Natural killer cell (primary cell): ENCODE data around the gene MPV17. TPM values are rescaled to one million over a fixed set of nuclear protein-coding genes. Genes with fewer than 3 reads are reported as not detected.

ENCODE experiments used
- ATAC-seq, 3 donors: fragments of 150-1000 bp in 2 of 3; fragments of 200-7000 bp in 1 of 3; cut with Tn5 transposase; 1 replicate in 1 of 3; 2 replicates in 2 of 3; pipeline ENCODE4 v1.10.0; 2021; ENCODE audit warnings: mild to moderate bottlenecking in 2 of 3, moderate library complexity in 2 of 3
- DNase-seq, 2 donors: peaks; one replicate each; pipeline versions ENCODE4 v3.0.0 to v3.0.0-alpha.2; 2013 to 2021; ENCODE audit warnings: mixed read lengths in 1 of 2
- H3K27ac ChIP-seq: one replicate; pipeline ENCODE4 v1.5.1; 2013; ENCODE audit warnings: mild to moderate bottlenecking, low read length
- H3K27me3 ChIP-seq: one replicate; pipeline ENCODE4 v1.6.1; 2013; ENCODE audit warnings: low read length; ENCODE audit not compliant: control insufficient read depth, insufficient read depth
- H3K36me3 ChIP-seq: one replicate; pipeline ENCODE4 v1.6.1; 2013; ENCODE audit warnings: low read length; ENCODE audit not compliant: control insufficient read depth, insufficient read depth
- H3K4me1 ChIP-seq: one replicate; pipeline ENCODE4 v1.6.1; 2013; ENCODE audit warnings: low read length; ENCODE audit not compliant: control insufficient read depth, insufficient read depth
- H3K4me3 ChIP-seq: one replicate; pipeline ENCODE4 v1.5.1; 2013; ENCODE audit warnings: low read length
- H3K9me3 ChIP-seq: one replicate; pipeline ENCODE4 v1.6.1; 2013; ENCODE audit warnings: low read length; ENCODE audit not compliant: control insufficient read depth, insufficient read depth
- H3K27ac Mint-ChIP-seq, 2 donors: one replicate each; pipeline ENCODE4 v1.8.0; 2022; ENCODE audit warnings: mild to moderate bottlenecking in 2 of 2, mixed read lengths in 2 of 2, moderate library complexity in 1 of 2
- H3K27me3 Mint-ChIP-seq, 2 donors: one replicate each; pipeline ENCODE4 v1.8.0; 2022; ENCODE audit warnings: low read depth in 2 of 2, mixed read lengths in 2 of 2
- H3K36me3 Mint-ChIP-seq: one replicate; pipeline ENCODE4 v1.8.0; 2022; ENCODE audit warnings: mixed read lengths
- H3K4me1 Mint-ChIP-seq, 2 donors: one replicate each; pipeline ENCODE4 v1.8.0; 2022; ENCODE audit warnings: mixed read lengths in 2 of 2
- H3K4me3 Mint-ChIP-seq: one replicate; pipeline ENCODE4 v1.8.0; 2022; ENCODE audit warnings: mild to moderate bottlenecking, moderate library complexity, mixed read lengths
- H3K9me3 Mint-ChIP-seq, 2 donors: one replicate each; pipeline ENCODE4 v1.8.0; 2022; ENCODE audit warnings: mixed read lengths in 2 of 2
- CTCF ChIP-seq: fragments of 200-600 bp; IDR thresholded peaks from one replicate; pipeline ENCODE4 v1.8.0; 2022; ENCODE audit warnings: antibody characterized with exemption
- WGBS: methylation state at CpG from one replicate; pipeline ENCODE4 v1.1.7; 2013; ENCODE audit warnings: missing lambda C conversion rate; ENCODE audit not compliant: insufficient coverage; 5-methylcytosine and 5-hydroxymethylcytosine counted together
- intact Hi-C: fragments of 100-400 bp; cut with micrococcal nuclease; formaldehyde crosslinking; loops from one replicate; pipeline ENCODE4 v1.14.2; 2022
- total RNA-seq, 4 donors: library from RNA; stranded (reverse); fragments of 120-200 nt in 1 of 4; gene quantifications; one replicate each; pipeline versions ENCODE4 v1.2.3 to v1.2.4, GENCODE V29; 2013 to 2022

Gene MPV17
- total RNA-seq, 3 donors from 2014 or later (not counting 1 experiment from before 2014, with no cell fraction given) = 63.9 to 75.2 (median 64.8) TPM

GRCh38 chr2:27314709-27315108 is 8.2 kb downstream of the MPV17 start:
- H3K27ac Mint-ChIP-seq = no peak overlapping the region
- peaks cover 4% of the 10 kb centered on the region for H3K36me3 ChIP-seq
- no peaks in the 10 kb centered on the region for H3K9me3 ChIP-seq
- no peaks in the 10 kb centered on the region for H3K27me3 Mint-ChIP-seq
- no peaks in the 10 kb centered on the region for H3K4me1 ChIP-seq
- H3K27ac ChIP-seq = no peak overlapping the region
- ATAC-seq = no peak
- H3K27me3 ChIP-seq = no peaks in the 10 kb centered on the region
- no peak for TF ChIP-seq CTCF
- H3K4me1 Mint-ChIP-seq = peaks cover 0 to 5% of the 10 kb centered on the region in 2 donors
- no peak for DNase-seq
- H3K4me3 ChIP-seq = no peak overlapping the region
- no peaks in the 10 kb centered on the region for H3K36me3 Mint-ChIP-seq
- no peaks in the 10 kb centered on the region for H3K9me3 Mint-ChIP-seq
- intact Hi-C loops = no loop called here
- no peak overlapping the region for H3K4me3 Mint-ChIP-seq
- WGBS = 98% methylated on average over 9 of the region's 9 CpGs

GRCh38 chr2:27313882-27314645 is 8.8 kb downstream of the MPV17 start:
- Mint-ChIP-seq H3K27ac (no peak overlapping the region), H3K4me1 (peaks cover 0 to 5% of the 10 kb centered on the region in 2 donors), H3K4me3 (no peak overlapping the region), H3K9me3 (no peaks in the 10 kb centered on the region), H3K36me3 (no peaks in the 10 kb centered on the region), H3K27me3 (no peaks in the 10 kb centered on the region)
- Histone ChIP-seq H3K9me3 (no peaks in the 10 kb centered on the region), H3K4me3 (no peak overlapping the region), H3K36me3 (peaks cover 4% of the 10 kb centered on the region), H3K4me1 (no peaks in the 10 kb centered on the region), H3K27ac (no peak overlapping the region), H3K27me3 (no peaks in the 10 kb centered on the region)
- intact Hi-C loops = no loop called here
- ATAC-seq = no peak
- no peak for TF ChIP-seq CTCF
- DNase-seq = no peak
- 92% methylated on average over 7 of the region's 8 CpGs for WGBS

- no peak for DNase-seq
- peaks cover 3% of the 10 kb centered on the region for H3K4me1 ChIP-seq
- WGBS = 100% methylated on average over 3 of the region's 3 CpGs
- H3K9me3 ChIP-seq = no peaks in the 10 kb centered on the region
- no peak overlapping the region for H3K27ac ChIP-seq
- H3K27me3 ChIP-seq = peaks cover 2% of the 10 kb centered on the region
- peaks cover 4% of the 10 kb centered on the region for H3K36me3 ChIP-seq
- intact Hi-C loops = no loop called here
- H3K4me3 Mint-ChIP-seq = no peak overlapping the region
- H3K4me3 ChIP-seq = no peak overlapping the region
- TF ChIP-seq CTCF = no peak
- no peak for ATAC-seq
- no peak overlapping the region for H3K27ac Mint-ChIP-seq
- H3K27me3 Mint-ChIP-seq = no peaks in the 10 kb centered on the region
- no peaks in the 10 kb centered on the region for H3K9me3 Mint-ChIP-seq
- H3K4me1 Mint-ChIP-seq = peaks cover 0 to 6% of the 10 kb centered on the region in 2 donors
- H3K36me3 Mint-ChIP-seq = no peaks in the 10 kb centered on the region
Measured at GRCh38 chr2:27312152-27312551, 10.7 kb downstream of the MPV17 start.

- DNase-seq (no peak), ATAC-seq (no peak)
- no peaks in the 10 kb centered on the region for H3K9me3 ChIP-seq
- H3K27me3 Mint-ChIP-seq = peaks cover 5 to 6% of the 10 kb centered on the region in 2 donors
- H3K27me3 ChIP-seq = peaks cover 11% of the 10 kb centered on the region
- H3K4me1 Mint-ChIP-seq = peaks cover 0 to 12% of the 10 kb centered on the region in 2 donors
- H3K4me3 Mint-ChIP-seq = no peak overlapping the region
- no peak overlapping the region for H3K27ac ChIP-seq
- H3K9me3 Mint-ChIP-seq = no peaks in the 10 kb centered on the region
- intact Hi-C loops = no loop called here
- peaks cover 4% of the 10 kb centered on the region for H3K36me3 ChIP-seq
- no peak overlapping the region for H3K27ac Mint-ChIP-seq
- peaks cover 17% of the 10 kb centered on the region for H3K4me1 ChIP-seq
- 96% methylated on average over 6 of the region's 6 CpGs for WGBS
- no peak overlapping the region for H3K4me3 ChIP-seq
- TF ChIP-seq CTCF = no peak
- H3K36me3 Mint-ChIP-seq = no peaks in the 10 kb centered on the region
Measured at GRCh38 chr2:27309651-27310050, 13.2 kb downstream of the MPV17 start.
